ENCODE measurements around the gene SEM1.

DNA sequence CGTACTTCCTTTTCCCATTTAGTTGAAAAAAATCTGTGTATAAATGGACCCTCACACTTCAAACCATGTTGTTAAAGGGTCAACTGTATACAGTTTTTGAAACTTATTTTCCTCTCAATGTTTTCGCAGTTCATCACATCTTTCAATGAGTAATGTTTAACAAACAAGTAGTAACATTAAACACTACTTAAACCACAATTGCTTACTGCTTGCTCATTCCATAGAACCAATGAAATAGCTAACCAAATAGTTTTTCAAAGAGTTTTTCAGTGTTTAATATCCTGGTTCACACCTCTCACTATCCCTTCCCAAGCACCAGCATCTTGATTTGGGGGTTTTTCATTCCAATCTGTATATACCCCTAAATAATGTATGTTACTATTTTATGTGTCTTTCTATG lies 9.1 kb downstream of the SEM1 start:
- TF ChIP-seq POLR2A (IDR thresholded peaks at IDR 0.05; ENCODE audit: low read length) (no peak), GATA1 (IDR thresholded peaks at IDR 0.05; ENCODE audit: low read depth, low read length) (no peak)

All from erythroblast (primary cell).